IMR-90 (cell line): ENCODE results near the gene CIZ1.

ENCODE experiments used
- BHLHE40 ChIP-seq: fragments of 150-350 bp; IDR thresholded peaks from 2 replicates; pipeline ENCODE4 v1.6.1; 2016; ENCODE audit warnings: mild to moderate bottlenecking, low read depth, low read length
- CEBPB ChIP-seq: IDR thresholded peaks from 2 replicates; pipeline ENCODE4 v1.6.1; 2012; ENCODE audit warnings: low read depth, low read length, improper control_type of control experiment
- CHD1 ChIP-seq: IDR thresholded peaks from 2 replicates; pipeline ENCODE4 v1.6.1; 2012; ENCODE audit warnings: low read depth, low read length, improper control_type of control experiment
- CTCF ChIP-seq: conservative IDR thresholded peaks from 2 replicates; pipeline ENCODE4 v1.5.1; 2012; ENCODE audit warnings: mild to moderate bottlenecking, low read depth, low read length, improper control_type of control experiment
- MAFK ChIP-seq: IDR thresholded peaks from 2 replicates; pipeline ENCODE4 v1.6.1; 2012; ENCODE audit warnings: low read depth, low read length, improper control_type of control experiment
- MAZ ChIP-seq: IDR thresholded peaks from 2 replicates; pipeline ENCODE4 v1.6.1; 2012; ENCODE audit warnings: low read depth, mild to moderate bottlenecking, low read length, improper control_type of control experiment, moderate library complexity, borderline replicate concordance
- NFE2L2 ChIP-seq: fragments of 150-350 bp; IDR thresholded peaks from 2 replicates; pipeline ENCODE4 v1.6.1; 2016; ENCODE audit warnings: low read depth, mild to moderate bottlenecking, low read length
- POLR2A ChIP-seq: IDR thresholded peaks from 2 replicates; pipeline ENCODE4 v1.6.1; 2012; ENCODE audit warnings: mild to moderate bottlenecking, low read depth, low read length
- RAD21 ChIP-seq: IDR thresholded peaks from 2 replicates; pipeline ENCODE4 v1.6.1; 2012; ENCODE audit warnings: low read length, improper control_type of control experiment
- SMC3 ChIP-seq: fragments of 150-350 bp; IDR thresholded peaks from 2 replicates; pipeline ENCODE4 v1.6.1; 2016; ENCODE audit warnings: low read depth, mild to moderate bottlenecking, antibody characterized with exemption, low read length, moderate library complexity
- USF2 ChIP-seq: fragments of 150-350 bp; IDR thresholded peaks from 2 replicates; pipeline ENCODE4 v1.6.1; 2017; ENCODE audit warnings: mild to moderate bottlenecking, antibody characterized with exemption, low read length, low read depth

- TF ChIP-seq CEBPB (no peak), RAD21 (no peak), POLR2A (no peak), CTCF (no peak), SMC3 (no peak), MAZ (no peak), BHLHE40 (no peak), USF2 (no peak), CHD1 (no peak), NFE2L2 (no peak), MAFK (no peak)
These were observed 49.8 kb downstream of the CIZ1 start for GRCh38 chr9:128141604-128142003.
